ENCODE results near the gene XRCC3.

DNA sequence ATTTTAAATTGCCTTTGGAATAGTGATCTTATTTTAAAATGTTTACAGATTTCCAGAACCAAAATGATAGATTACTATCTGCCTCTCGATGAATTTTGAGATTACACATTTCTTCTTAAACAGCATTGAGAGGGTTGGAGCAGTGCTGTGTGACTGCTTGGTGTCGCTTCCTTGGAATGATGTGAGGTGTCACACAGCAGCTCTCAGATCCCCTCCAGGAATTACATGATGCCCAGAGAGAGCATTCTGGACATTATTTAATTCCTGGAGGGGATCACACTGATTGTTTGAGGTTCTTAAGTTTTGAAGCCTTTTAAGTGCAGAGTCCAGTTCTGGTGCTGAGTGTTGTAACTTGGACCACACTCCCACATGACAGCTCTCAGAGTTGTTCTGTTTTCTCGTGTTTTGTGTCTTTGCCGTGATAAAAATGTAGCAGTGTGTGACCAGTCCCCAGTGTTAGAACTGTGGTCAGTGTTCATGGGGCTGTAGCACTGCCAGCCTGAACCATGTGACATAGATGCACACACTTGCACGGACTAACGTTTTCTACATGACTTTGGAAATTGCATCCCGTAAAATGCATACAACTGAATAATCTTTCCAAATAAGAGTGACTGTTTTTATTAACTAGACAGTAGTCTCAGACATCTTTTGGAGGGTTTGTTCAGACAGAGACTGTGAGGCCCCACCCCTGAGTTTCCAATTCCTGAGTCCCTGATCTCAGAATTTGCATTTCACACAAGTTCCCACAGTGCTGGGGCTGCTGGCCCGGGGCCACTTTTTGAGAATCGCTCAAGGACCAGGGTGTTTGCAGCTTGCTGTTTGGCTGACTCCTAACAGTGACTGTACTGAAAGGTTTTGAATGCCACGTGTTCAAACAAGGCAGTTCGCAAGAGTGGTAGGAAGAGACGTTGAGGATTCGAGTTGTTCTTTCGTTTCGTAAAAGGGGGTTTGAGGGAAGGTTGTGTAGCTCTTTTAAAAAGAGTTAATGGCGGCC is 26.0 kb downstream of the XRCC3 start:
- TF ChIP-seq EZH2 (IDR thresholded peaks at IDR 0.05; ENCODE audit: borderline replicate concordance, control insufficient read depth, low read depth, low read length) (no peak), SIX5 (IDR thresholded peaks at IDR 0.05; ENCODE audit: low read depth, low read length, severe bottlenecking) (no peak), MYC (IDR thresholded peaks at IDR 0.05; ENCODE audit: insufficient read depth, insufficient read length, insufficient replicate concordance, low read length, severe bottlenecking) (no peak), POU2F2 (IDR thresholded peaks at IDR 0.05; ENCODE audit: borderline replicate concordance, low read depth, low read length) (peak; percentile 76; the same call in 1 of the 3 replicates), TARDBP (IDR thresholded peaks at IDR 0.05; ENCODE audit: borderline replicate concordance) (no peak), CHD2 (IDR thresholded peaks at IDR 0.05; ENCODE audit: borderline replicate concordance, low read depth, low read length) (no peak), CTCF (IDR thresholded peaks at IDR 0.05 in 2 of 3, conservative IDR thresholded peaks at IDR 0.05 in 1 of 3; ENCODE audit: control insufficient read depth in 2 of 3, extremely low read depth in 1 of 3, insufficient read depth in 1 of 3, low read depth in 3 of 3, low read length in 3 of 3) (no peak)
